ENCODE results near the gene MVD. TPM values are rescaled to one million over a fixed set of nuclear protein-coding genes. Genes with fewer than 3 reads are reported as not detected.

MVD gene
- total RNA-seq, 4 donors from 2014 or later = 10.9 to 27.5 (median 16.3) TPM

DNA sequence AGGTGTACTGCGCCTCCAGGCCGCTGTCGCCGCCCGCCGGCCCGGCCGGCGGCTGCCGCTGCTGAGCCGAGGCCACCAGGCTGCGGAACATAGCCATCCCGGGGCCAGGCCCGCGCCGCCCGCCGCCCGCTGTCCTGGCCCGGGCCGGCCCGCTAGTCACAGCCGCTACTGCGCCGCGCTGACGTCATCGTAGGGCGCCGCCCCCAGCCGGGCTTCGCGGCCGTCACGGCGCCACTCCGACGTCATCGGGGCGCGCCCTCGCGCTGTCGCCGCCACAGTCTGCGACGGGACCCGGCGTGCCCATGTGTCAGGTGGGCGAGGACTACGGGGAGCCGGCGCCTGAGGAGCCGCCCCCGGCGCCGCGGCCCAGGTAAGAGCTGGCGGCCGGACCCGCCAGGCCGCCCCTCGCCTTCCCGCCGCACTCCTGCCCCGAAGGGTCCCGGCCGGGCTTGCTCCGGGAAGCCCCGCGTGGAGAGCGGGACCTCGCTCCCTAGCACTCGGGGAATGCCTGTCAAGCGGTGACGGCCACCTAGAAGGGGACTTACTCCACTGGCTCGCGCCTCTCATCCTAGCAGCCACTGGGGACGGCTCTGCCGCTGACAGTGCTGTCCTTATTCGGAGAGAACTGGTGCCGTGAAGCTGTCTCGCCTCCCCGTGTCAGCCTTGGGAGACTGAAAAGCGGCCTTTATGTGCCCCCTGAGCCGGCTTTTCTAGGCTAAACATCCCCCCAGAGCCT, 43.5 kb upstream of the MVD start, which contains the start of the genes CTU2 and RNF166:
CTU2 (plus strand) TSS at position 275 of the 736 bp plus-strand sequence; CDS start at position 303, 28 bp downstream.
RNF166 (minus strand) TSS at position 180 of the 736 bp plus-strand sequence; CDS start at position 97, 83 bp downstream.
- DNase-seq (ENCODE audit: low spot score) (peak; percentile 74), ATAC-seq (ENCODE audit: low FRiP score) (peak; percentile 83)
- TF ChIP-seq, protein P1, sequence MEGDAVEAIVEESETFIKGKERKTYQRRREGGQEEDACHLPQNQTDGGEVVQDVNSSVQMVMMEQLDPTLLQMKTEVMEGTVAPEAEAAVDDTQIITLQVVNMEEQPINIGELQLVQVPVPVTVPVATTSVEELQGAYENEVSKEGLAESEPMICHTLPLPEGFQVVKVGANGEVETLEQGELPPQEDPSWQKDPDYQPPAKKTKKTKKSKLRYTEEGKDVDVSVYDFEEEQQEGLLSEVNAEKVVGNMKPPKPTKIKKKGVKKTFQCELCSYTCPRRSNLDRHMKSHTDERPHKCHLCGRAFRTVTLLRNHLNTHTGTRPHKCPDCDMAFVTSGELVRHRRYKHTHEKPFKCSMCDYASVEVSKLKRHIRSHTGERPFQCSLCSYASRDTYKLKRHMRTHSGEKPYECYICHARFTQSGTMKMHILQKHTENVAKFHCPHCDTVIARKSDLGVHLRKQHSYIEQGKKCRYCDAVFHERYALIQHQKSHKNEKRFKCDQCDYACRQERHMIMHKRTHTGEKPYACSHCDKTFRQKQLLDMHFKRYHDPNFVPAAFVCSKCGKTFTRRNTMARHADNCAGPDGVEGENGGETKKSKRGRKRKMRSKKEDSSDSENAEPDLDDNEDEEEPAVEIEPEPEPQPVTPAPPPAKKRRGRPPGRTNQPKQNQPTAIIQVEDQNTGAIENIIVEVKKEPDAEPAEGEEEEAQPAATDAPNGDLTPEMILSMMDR (IDR thresholded peaks at IDR 0.05) = no peak

DNA sequence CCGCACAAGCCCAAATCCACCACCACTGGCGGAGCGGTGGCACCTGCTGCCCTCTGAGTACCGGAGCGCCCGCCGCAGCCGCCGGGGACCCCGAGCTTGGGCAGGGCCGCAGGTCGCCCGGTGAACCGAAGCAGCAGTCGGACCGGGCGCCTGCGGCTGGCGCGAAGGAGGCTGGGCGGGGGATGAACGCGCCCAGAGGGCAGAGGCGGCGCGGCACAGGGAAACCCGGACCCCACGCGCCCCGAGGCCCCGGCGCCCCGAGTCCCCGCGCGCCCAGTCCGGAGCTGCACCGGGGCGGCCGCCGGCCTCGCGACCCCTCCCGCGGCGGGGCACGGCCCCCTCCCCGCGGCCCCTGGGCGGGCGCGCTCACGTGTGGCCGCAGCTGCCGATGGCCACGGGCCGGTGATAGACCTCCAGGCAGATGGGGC, 42.9 kb upstream of the MVD start:
- no peak for DNase-seq (ENCODE audit: low spot score)
- ATAC-seq (ENCODE audit: low FRiP score) = peak; percentile 21
- TF ChIP-seq, protein P1 (IDR thresholded peaks at IDR 0.05) = no peak

DNA sequence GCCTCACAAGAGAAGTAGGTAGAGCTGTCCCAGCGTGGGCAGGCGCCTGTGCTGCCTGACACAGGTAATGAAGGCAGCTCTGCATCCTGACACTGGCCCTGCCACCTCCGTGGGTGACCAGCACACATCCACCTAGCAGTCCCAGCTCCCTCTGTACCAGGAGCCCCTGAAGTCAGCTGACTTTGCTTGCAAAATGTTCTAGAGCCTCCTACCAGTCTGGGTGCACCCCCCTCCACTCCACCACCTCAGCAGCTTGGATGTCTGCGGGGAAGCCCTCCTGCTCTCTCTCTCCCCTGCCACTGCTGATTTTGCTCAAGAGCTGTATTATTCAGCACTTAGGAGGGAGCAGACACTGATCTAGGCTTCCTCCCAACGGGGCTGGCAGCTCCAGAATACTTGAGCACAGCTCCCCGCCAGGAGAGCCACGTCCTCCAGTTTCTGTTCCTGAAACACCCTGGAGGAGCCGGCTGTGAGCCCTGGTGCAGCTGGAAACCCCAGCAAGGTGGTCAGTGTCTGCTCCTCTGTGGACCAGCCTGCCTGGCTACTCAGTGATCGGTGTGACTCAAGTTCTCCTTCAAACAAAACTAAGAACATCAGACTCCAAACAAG, 42.3 kb upstream of the MVD start:
- ATAC-seq (ENCODE audit: low FRiP score) (no peak), DNase-seq (ENCODE audit: low spot score) (no peak)
- TF ChIP-seq, protein P1 (IDR thresholded peaks at IDR 0.05) = no peak

DNA sequence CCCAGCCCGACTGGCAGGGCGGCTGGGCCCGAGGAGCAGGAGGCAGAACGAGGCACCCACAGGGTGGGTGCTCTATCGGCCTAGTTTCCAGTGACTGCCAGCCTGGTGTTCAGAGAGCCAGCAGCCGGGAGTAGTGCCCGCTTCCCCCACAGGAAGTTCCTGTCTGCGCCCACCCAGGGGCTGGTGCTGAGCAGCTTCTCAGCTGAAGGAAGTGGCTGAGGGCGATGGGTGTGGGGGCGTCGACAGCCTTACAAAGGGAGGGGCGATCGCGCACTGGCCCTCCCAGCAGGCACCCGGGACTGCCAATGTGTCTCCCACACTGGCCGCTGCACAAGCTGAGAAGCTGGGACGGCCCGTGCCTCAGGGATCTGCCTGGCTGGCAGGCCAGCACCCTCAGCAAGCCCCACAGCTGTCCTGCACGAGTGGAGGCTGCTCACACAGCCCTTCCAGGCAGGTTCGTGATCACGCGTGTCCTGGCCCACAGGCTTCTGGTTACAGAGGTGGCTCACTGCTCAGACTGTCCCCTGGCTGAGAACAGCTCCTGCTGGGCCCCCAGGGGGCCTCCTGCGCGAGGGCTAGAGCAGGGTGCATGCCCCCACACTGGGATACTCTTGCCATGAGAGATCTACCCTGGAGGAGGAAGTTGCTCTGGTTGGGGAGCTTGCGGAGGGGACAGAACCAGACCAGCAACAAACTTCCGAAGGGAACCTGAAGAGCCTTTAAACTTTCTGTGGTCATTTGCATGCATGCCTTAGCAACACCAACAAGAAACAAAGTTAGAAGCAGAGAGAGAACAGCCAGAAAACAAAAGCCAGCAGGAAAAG, 40.8 kb upstream of the MVD start:
- ATAC-seq (ENCODE audit: low FRiP score) (no peak), DNase-seq (ENCODE audit: low spot score) (no peak)
- TF ChIP-seq, protein P1 (IDR thresholded peaks at IDR 0.05) = no peak

DNA sequence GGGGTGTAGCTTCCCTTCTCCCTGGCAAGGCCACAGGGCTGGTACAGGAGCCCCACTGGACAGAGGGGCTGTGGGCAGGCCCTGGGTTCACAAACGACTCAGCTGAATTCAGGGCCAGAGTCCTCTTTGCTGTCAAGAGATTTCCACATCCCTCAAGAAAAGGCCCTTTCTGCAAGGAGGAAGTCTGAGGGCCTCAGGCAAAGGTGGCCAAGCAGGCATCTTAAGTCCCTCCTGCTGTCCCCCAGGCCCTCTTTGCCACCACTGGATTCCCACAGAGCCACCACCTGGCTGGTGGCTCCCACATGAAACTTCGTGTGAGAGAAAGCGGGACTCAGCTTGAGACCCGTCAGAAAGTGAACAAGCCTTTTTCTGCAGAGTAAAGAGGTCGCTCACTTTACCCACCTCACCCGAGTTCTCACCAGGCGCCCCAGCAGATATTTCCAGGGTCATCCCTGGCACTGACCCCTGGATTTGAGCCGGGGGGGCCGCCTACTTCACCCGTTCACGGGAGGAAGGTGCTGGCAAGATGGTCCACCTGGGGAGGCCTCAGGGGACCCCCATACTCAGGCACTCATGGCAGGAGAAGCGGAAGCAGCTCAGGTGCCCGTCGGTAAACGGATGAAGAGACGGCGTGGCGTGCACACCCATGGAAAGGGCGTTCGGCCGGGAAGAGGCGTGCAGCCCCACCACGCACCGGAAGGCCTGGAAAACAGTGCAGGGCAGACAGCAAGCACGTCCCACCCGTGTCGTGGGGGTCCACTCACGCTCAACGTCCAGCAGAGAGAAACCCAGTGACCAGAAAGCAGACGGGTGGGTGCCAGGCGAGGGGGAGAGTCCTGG, 39.7 kb upstream of the MVD start:
- ATAC-seq (ENCODE audit: low FRiP score) (no peak), DNase-seq (ENCODE audit: low spot score) (no peak)
- TF ChIP-seq, protein P1 (IDR thresholded peaks at IDR 0.05) = no peak
